SU-DHL-6 (cell line): ENCODE results near the gene RFX1.

Experiments used
- H2AFZ ChIP-seq: fragments of 200-600 bp; sonication (generic); 2 replicates; pipeline ENCODE4 v1.6.1; 2014; ENCODE audit warnings: low read depth, mild to moderate bottlenecking, moderate library complexity, mixed read lengths, antibody characterized with exemption, low read length; ENCODE audit not compliant: severe bottlenecking
- H3F3A ChIP-seq: fragments of 200-600 bp; shearing (Covaris generic); 2 replicates; pipeline ENCODE4 v1.6.0; 2016; ENCODE audit warnings: antibody characterized with exemption, mild to moderate bottlenecking; ENCODE audit not compliant: insufficient read depth
- H3K27ac ChIP-seq: fragments of 200-600 bp; sonication (generic); 2 replicates; pipeline ENCODE4 v1.5.1; 2016; ENCODE audit warnings: low read depth, mild to moderate bottlenecking, low read length, moderate library complexity, mixed read lengths
- H3K27me3 ChIP-seq: fragments of 200-600 bp; sonication (generic), shearing (Covaris generic); 2 replicates; pipeline ENCODE4 v1.6.0; 2014; ENCODE audit warnings: mild to moderate bottlenecking, low read length
- H3K36me3 ChIP-seq: fragments of 200-600 bp; sonication (generic); 2 replicates; pipeline ENCODE4 v1.6.1; 2014; ENCODE audit warnings: mild to moderate bottlenecking, low read length, mixed read lengths
- H3K4me2 ChIP-seq: fragments of 300-600, 200-600 bp; shearing (Covaris generic), sonication (generic); 2 replicates; pipeline ENCODE4 v1.6.0; 2014; ENCODE audit warnings: low read length, low read depth, mild to moderate bottlenecking; ENCODE audit not compliant: poor library complexity, severe bottlenecking
- H3K4me3 ChIP-seq: fragments of 200-600 bp; sonication (generic); 2 replicates; pipeline ENCODE4 v1.5.1; 2014; ENCODE audit warnings: antibody characterized with exemption, low read length, mild to moderate bottlenecking, mixed read lengths; ENCODE audit not compliant: insufficient read depth, poor library complexity, severe bottlenecking
- H3K79me2 ChIP-seq: fragments of 200-600 bp; sonication (generic); 2 replicates; pipeline ENCODE4 v1.6.1; 2014; ENCODE audit warnings: mild to moderate bottlenecking, low read length, moderate library complexity; ENCODE audit not compliant: insufficient read depth
- H3K9ac ChIP-seq: fragments of 200-600 bp; sonication (generic); 2 replicates; pipeline ENCODE4 v1.7.0; 2014; ENCODE audit warnings: mild to moderate bottlenecking, low read length
- H3K9me2 ChIP-seq: fragments of 200-600 bp; sonication (generic); replicated peaks from 2 replicates; pipeline ENCODE4 v1.6.1; 2014; ENCODE audit warnings: low read length; ENCODE audit not compliant: insufficient read depth
- H3K9me3 ChIP-seq: fragments of 200-600 bp; sonication (generic); 2 replicates; pipeline ENCODE4 v1.6.1; 2014; ENCODE audit warnings: low read length, mixed read lengths; ENCODE audit not compliant: insufficient read depth
- H4K20me1 ChIP-seq: fragments of 200-600 bp; sonication (generic); 2 replicates; pipeline ENCODE4 v1.6.1; 2014; ENCODE audit warnings: low read depth, mild to moderate bottlenecking, antibody characterized with exemption, low read length, moderate library complexity, mixed read lengths
- EZH2phosphoT487 ChIP-seq: fragments of 200-600 bp; sonication (generic), shearing (Covaris generic); conservative IDR thresholded peaks from 2 replicates; pipeline ENCODE4 v1.6.1; 2018; ENCODE audit warnings: mild to moderate bottlenecking, antibody characterized with exemption, low read length, moderate library complexity, mixed read lengths
- TF ChIP-seq, protein P1 (sequence below): fragments of 200-600 bp; sonication (generic); IDR thresholded peaks from one replicate; pipeline ENCODE4 v1.5.1; 2017; ENCODE audit warnings: antibody characterized with exemption, mild to moderate bottlenecking, low read length, moderate library complexity; ENCODE audit not compliant: insufficient read depth, poor library complexity, severe bottlenecking

Gene RFX1

DNA sequence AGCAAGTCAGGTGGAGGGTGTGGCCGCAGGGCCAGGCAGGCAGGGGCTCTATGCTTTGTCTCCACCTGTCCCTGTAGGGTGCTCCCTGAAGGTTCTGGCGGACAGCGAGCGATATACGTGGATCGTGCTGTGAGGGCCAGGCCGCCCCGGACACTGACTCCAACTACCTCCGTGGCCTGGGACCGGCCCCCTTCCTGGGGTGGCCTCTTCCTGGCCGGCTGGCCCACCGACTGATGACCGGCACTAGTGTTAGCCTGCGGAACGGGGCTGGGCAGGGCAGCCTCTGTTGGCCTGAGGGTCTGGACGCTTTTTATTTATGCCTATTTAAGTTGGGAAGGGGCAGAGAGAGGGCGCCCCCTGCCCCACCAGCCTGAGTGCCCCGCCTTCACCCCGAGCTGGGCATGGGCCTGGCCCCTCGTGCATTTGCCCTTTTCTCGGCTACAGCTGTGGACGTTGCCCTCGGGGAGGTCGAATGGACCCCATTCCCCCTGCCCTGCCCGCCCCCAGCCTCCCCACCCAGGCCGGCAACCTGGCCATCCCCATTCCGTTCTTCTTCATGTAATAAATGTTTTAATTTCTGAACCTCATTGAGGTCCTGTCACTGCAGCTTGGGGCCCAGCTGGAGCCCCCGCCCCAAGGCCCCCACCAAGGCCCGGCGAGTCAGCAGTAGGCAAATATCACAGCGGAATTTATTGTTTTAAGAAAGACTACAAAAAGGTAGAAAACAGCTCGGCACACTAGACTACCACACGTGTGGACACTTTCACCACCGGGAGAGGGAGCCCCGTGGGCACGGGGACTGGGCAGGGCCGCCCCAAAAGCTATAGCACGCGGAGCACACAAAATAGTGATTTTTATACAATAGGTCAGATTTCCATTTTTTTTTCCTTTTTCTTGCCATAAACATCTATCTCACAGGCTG, 45.0 kb downstream of the RFX1 start:
- H4K20me1 ChIP-seq, result no peaks in the 10 kb centered on the region
- H3K79me2 ChIP-seq, result no peaks in the 10 kb centered on the region
- H3K27me3 ChIP-seq, result no peaks in the 10 kb centered on the region
- H3K27ac ChIP-seq, result no peak overlapping the region
- no peaks in the 10 kb centered on the region for H3K9me3 ChIP-seq
- no peak overlapping the region for H3K4me2 ChIP-seq
- peaks cover 4% of the 10 kb centered on the region; the same call in 1 of the 2 replicates for H3F3A ChIP-seq
- no peak overlapping the region for H3K9ac ChIP-seq
- no peak overlapping the region for H3K4me3 ChIP-seq
- H2AFZ ChIP-seq, result no peak overlapping the region
- no peaks in the 10 kb centered on the region for H3K9me2 ChIP-seq
- H3K36me3 ChIP-seq, result peaks cover 4% of the 10 kb centered on the region; the same call in 1 of the 2 replicates
- TF ChIP-seq, protein P1, sequence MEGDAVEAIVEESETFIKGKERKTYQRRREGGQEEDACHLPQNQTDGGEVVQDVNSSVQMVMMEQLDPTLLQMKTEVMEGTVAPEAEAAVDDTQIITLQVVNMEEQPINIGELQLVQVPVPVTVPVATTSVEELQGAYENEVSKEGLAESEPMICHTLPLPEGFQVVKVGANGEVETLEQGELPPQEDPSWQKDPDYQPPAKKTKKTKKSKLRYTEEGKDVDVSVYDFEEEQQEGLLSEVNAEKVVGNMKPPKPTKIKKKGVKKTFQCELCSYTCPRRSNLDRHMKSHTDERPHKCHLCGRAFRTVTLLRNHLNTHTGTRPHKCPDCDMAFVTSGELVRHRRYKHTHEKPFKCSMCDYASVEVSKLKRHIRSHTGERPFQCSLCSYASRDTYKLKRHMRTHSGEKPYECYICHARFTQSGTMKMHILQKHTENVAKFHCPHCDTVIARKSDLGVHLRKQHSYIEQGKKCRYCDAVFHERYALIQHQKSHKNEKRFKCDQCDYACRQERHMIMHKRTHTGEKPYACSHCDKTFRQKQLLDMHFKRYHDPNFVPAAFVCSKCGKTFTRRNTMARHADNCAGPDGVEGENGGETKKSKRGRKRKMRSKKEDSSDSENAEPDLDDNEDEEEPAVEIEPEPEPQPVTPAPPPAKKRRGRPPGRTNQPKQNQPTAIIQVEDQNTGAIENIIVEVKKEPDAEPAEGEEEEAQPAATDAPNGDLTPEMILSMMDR, result no peak
- TF ChIP-seq EZH2phosphoT487, result no peak

DNA sequence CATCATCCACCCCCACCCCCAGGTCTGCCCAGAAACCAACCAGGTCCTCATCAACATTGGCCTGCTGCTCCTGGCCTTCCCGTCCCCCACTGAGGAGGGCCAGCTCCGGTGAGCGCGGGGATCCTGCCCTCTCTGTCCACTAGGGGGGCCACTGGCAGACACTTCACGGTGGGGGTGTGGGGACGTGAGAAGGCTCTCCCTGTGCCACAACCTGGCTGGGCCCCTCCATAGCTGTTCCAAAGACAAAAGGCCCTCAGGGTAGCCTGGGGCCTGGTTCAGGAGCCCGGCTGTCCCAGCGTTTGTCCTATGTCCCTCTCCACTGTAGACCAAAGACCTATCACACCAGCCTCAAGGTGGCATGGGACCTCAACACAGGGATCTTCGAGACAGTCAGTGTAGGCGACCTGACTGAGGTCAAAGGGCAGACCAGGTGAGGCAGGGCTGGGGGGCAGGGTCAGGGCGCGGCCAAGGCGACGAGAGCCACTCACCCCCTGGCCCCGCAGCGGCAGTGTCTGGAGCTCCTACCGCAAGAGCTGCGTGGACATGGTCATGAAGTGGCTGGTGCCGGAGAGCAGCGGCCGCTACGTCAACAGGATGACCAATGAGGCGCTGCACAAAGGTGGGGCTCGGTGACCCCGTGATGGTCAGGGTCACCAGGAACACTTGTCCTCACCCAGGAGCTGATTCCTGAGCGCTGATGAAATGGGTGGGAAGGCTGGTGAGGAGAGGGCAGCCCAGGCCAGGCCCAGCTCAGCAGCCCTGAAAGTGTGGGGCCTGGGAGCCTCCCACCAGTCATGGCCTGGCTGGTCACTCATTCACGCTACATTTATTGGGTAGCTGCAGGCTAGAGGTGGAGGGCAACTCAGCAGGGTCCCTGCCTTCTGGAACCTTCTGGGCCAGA, 45.9 kb downstream of the RFX1 start:
- H3K27me3 ChIP-seq, result no peaks in the 10 kb centered on the region
- no peak overlapping the region for H3K4me2 ChIP-seq
- H3K4me3 ChIP-seq, result no peak overlapping the region
- H3K36me3 ChIP-seq, result peaks cover 4% of the 10 kb centered on the region; the same call in 1 of the 2 replicates
- H3K9ac ChIP-seq, result no peak overlapping the region
- H3F3A ChIP-seq, result peaks cover 4% of the 10 kb centered on the region; the same call in 1 of the 2 replicates
- no peaks in the 10 kb centered on the region for H3K79me2 ChIP-seq
- no peaks in the 10 kb centered on the region for H3K9me3 ChIP-seq
- no peak overlapping the region for H2AFZ ChIP-seq
- no peaks in the 10 kb centered on the region for H3K9me2 ChIP-seq
- H3K27ac ChIP-seq, result no peak overlapping the region
- H4K20me1 ChIP-seq, result no peaks in the 10 kb centered on the region
- TF ChIP-seq EZH2phosphoT487, result no peak
- TF ChIP-seq, protein P1, result no peak

DNA sequence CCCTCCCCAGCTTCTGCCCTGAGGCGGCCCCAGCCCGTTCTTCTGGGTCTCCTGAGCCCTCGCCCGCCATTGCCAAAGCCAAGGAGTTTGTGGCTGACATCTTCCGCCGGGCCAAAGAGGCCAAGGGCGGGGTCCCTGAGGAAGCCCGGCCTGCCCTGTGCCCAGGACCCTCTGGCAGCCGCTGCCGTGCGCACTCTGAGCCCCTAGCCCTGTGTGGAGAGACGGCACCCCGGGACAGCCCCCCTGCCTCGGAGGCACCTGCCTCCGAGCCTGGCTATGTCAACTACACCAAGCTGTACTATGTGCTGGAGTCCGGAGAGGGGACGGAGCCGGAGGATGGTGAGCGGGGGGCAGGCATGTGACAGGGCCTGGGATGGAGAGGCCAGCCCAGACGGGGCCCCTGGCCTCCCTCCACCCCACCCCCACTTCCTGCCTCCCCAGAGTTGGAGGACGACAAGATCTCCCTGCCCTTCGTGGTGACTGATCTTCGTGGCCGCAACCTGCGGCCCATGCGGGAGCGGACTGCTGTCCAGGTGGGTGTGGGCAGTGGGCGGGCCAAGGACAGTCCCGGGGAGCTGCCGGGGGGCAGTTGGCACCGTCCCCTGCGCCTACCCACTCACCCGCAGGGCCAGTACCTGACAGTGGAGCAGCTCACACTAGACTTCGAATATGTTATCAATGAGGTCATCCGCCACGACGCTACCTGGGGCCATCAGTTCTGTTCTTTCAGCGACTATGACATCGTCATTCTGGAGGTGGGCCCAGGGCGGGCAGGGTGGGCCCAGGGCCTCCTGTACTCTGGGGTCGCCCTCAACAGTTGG, 46.8 kb downstream of the RFX1 start:
- H3K36me3 ChIP-seq, result peaks cover 4% of the 10 kb centered on the region; the same call in 1 of the 2 replicates
- TF ChIP-seq, protein P1, result no peak
- TF ChIP-seq EZH2phosphoT487, result no peak
- H3K4me2 ChIP-seq, result no peak overlapping the region
- no peak overlapping the region for H3K27ac ChIP-seq
- no peak overlapping the region for H3K4me3 ChIP-seq
- H4K20me1 ChIP-seq, result no peaks in the 10 kb centered on the region
- peaks cover 4% of the 10 kb centered on the region; the same call in 1 of the 2 replicates for H3F3A ChIP-seq
- H3K9ac ChIP-seq, result no peak overlapping the region
- H3K9me3 ChIP-seq, result no peaks in the 10 kb centered on the region
- no peaks in the 10 kb centered on the region for H3K27me3 ChIP-seq
- H3K79me2 ChIP-seq, result 0 out of 2 replicates have a peak, but pooled peaks cover under 1% of the 10 kb centered on the region
- no peak overlapping the region for H2AFZ ChIP-seq
- H3K9me2 ChIP-seq, result no peaks in the 10 kb centered on the region
